GM21786 (cell line): Measurements from ENCODE around the gene KRT79.

Source experiments
- ATAC-seq: cut with Tn5 transposase; IDR thresholded peaks from one replicate; pipeline ENCODE4 v1.9.1; 2021; ENCODE audit not compliant: unreplicated experiment

The KRT79 gene

GRCh38 chr12:52819731-52820510 lies 14.2 kb downstream of the KRT79 start:
- ATAC-seq = no peak

GRCh38 chr12:52818887-52819420 lies 15.2 kb downstream of the KRT79 start:
- no peak for ATAC-seq

GRCh38 chr12:52818388-52818787 lies 15.7 kb downstream of the KRT79 start:
- ATAC-seq = no peak

- ATAC-seq = no peak
Observed at GRCh38 chr12:52817699-52818238, 16.3 kb downstream of the KRT79 start.

DNA sequence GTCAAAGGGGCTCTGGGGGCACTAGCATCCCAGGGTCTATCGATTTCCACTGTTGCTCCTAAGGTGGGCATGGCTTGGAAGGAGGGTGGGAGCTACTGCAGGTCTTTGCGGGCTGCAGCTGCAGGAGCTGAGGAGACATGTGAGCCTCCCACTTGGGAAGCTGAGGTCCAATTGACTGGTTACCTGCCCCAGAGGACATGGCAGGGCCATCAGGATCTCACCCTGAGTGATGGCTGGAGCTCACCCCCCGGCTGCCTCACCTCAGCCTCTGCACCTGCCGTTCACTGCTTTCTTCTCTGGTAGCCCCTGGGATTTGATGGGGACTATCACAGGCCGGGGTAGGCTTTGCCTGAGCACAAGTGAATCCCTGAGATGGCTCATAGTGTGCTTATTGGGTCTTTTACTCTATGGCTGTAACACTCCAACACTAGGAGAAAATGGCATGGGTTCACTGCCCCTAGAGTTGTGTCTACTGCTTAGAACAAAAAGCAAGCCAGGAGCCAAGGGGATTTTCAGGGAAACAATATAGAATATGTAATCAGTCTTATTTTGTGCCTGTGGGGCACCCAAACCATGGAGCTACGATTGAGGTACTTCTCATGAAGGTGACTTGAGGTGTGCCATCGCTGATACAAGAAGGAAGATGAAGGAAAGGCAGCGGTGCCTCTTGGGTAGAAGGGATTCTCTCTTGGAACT lies 17.0 kb downstream of the KRT79 start:
- ATAC-seq = no peak

GRCh38 chr12:52815676-52816588 lies 18.2 kb downstream of the KRT79 start:
- ATAC-seq = no peak

GRCh38 chr12:52815161-52815560 lies 18.9 kb downstream of the KRT79 start:
- ATAC-seq = no peak

- ATAC-seq = no peak
Observed at GRCh38 chr12:52814710-52815155, 19.4 kb downstream of the KRT79 start.

- no peak for ATAC-seq
Observed at GRCh38 chr12:52813885-52814709, 20.0 kb downstream of the KRT79 start, which contains the start of gene KRT4. Gene KRT4, minus strand, starts transcription at chr12:52814116. Its CDS starts 58 bp downstream, at chr12:52814058.

DNA sequence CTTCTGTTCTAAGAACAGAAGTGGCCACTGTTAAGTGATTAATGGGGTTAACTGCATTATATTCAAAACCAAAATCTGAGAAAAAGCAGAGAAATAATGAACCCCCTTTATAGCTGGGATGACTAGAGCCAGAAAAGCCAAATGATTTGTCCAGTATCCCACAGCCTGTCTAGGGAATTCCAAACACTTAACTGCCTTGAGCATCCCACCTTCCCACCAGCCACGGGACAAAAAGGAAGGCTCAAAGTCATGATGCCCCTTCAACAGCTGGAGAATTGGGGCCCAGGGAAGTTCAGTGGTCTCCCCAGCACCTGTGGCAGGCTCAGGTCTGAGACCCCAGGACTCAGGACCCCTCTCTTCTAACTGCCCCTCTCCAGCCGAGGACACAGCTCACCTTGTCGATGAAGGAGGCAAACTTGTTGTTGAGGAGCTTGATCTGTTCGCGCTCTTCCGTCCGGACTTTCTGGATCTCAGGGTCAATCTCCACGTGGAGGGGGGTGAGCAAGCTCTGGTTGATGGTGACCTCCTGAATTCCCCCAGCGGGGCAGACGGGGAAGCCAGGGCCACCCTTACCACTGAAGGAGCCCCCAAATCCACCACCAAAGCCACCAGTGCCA lies 20.8 kb downstream of the KRT79 start:
- no peak for ATAC-seq

GRCh38 chr12:52812749-52813148 lies 21.4 kb downstream of the KRT79 start:
- ATAC-seq = no peak

DNA sequence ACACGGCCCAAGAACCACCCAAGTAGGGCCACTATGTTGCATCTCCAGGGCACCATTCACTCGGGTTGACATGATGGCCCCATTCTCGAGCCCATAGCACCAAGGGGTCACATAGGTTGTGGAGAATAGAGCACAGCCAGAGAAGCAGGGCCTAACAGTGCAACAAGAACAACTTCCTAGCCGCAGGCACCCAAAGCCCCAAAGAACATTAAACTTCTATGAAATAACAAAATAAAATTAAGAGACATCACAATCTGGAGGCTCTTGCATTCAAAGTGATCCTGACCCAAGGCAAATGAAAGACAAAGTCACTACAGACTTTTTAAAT lies 22.1 kb downstream of the KRT79 start:
- ATAC-seq = no peak

DNA sequence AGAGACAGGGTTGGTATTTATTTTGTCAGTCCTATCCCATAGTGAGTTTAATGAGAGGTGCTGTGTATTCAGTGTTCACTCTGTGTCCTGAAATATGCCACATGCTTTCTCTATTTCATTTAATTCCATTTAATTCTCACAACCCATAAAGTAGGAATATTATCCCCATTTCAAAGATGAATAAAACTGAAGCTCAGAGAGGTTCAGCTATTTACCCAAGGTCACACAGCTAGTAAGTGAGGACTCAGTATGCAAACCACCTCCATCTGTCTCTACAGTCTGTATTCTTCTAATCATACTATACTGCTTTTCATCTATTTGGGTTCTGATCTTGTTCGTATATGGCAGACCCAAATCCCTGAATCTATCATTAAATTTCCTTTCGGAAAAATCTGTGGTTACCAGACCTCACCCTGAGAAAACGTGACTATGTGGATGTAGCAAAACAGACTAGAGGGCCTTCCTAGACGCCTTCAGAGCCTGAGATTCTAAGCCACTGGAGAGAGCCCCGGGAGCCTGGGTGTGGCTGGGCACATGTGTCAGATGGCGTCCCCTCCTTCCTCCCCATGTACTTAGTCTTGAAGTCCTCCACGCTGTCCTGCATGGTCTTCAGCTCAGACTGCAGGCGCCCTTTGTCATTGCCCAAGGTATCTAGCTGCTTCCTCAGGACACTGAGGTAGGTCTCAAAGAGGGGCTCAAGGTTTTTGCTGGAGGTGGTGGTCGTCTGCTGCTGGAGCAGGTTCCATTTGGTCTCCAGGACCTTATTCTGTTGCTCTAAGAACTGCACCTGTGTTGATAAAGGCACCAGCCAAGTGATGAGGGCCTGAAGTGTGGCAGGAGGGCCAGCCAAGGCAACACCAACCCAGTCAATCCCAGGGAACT lies 22.7 kb downstream of the KRT79 start:
- no peak for ATAC-seq

DNA sequence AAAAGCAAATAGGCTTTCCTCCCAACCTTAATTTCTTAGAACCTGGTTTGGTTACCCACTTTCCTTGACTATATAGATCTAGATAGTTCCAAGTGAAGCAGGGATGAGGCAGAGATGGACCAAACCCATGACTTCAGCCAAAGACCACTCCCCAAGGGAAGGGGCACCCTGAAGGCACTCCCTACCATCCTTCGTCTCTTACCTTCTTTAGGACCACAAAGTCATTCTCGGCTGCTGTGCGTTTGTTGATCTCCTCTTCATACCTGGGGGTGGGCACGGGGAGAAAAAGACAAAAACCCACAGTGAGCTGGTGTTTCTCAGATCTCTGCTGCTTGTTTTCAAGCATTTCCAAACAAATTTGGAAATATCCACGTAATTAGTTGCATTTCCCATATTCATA lies 23.6 kb downstream of the KRT79 start:
- ATAC-seq = no peak

- ATAC-seq = no peak
Observed at GRCh38 chr12:52809166-52809565, 24.9 kb downstream of the KRT79 start.

DNA sequence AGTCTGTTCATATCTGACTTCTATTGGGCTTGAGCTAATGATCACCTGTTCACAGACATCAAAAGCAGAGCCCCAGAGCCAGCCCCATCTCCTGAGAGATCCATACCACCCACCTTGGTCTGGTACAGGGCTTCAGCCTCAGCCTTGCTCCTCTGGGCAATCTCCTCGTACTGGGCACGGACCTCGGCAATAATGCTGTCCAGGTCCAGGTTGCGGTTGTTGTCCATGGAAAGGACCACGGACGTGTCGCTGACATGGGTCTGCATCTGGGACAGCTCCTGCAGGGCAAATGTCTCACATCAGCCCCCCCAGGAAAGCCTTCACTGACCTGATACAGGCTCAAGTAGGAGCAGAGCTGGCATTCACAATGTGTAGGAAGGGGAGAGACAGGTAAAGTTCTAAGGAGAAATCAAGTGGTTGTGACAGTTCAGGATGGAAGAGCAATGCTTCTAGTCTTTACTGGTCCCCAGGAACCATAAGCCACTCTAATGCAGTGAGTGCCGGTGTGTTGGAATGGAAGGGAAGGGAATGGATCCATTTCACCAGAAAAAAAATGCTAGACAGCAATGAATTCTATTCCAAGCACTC lies 25.4 kb downstream of the KRT79 start:
- ATAC-seq = no peak

DNA sequence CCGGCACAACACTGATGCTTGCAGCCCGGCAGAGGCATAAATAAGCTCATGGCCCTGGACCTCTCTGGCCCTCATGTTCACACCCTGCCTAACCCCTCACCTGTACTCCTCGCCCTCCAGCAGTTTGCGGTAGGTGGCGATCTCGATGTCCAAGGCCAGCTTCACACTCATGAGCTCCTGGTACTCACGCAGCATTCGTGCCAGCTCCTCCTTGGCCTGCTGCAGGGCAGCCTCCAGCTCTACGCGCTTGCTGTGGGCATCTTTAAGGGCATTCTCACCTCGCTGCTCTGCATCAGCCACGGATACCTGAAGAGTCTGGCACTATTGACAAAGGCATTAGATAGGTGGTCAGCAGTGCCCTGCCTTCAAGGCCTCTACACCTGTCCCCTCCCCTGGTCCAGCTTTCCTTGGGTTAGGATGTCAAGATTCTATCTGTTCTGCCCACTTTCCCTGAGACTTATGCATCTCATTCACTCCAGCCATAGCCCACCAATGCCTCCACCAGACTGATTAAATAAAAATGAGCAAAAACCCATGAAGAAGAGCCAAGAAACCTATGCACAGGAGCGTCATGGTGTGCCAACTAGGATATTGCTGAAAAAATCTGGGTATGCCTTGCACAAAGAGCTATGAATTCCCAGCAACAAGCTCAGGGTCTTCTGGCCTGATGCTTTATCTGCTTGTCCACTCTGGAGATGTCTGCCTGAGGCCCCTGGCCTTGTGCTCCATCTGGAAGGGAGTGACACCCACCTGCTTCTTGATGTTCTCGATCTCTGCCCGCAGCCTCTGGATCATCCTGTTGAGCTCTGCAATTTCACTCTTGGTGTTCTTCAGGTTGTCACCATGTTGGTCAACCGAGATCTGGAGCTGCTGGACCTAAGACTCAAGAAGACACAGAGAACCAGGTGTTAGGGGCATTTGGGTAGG lies 26.3 kb downstream of the KRT79 start:
- no peak for ATAC-seq
